ENCODE data around the gene IL17RD.

DNA sequence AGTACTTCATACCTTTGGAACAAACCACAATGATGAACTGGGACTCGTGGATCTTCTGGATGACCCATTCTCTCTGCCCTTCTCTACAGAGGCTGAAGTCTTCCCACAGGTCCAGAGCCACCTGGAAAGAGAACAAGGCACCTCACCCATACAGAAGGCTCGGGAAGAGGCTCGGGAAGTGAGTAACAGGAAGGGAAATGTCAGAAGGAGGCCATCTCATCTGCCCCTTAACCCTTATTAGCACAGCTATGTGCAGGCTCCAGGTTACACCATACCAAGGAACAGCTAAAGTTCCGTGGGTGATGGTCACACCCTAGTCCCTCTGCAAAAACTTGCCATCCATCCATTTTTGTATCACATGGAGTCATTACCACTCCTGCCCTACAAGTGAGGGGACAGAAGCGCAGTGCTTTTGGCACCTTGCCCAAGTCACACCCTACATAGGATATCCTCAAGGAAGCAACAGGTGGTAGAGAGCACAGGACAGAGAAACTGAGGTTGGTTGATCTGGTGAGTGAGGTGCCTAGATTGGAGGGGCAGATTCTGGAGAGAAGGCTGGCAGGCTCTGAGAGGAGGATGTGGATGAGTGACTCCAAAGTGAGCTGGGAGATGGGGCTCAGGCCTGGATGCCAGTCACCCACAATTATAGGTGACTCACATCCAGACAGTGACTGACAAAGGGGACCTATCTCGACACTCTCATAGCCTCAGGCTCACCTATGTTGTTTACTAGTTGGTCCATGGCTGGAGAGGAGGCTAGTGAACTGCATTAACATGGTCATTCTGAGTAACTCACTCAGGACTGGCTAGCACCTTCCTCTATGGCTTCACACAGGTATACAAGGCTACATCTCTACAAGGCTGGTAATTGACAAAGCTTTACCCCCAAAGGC, 66.5 kb downstream of the IL17RD start:
- TF ChIP-seq, protein P1, sequence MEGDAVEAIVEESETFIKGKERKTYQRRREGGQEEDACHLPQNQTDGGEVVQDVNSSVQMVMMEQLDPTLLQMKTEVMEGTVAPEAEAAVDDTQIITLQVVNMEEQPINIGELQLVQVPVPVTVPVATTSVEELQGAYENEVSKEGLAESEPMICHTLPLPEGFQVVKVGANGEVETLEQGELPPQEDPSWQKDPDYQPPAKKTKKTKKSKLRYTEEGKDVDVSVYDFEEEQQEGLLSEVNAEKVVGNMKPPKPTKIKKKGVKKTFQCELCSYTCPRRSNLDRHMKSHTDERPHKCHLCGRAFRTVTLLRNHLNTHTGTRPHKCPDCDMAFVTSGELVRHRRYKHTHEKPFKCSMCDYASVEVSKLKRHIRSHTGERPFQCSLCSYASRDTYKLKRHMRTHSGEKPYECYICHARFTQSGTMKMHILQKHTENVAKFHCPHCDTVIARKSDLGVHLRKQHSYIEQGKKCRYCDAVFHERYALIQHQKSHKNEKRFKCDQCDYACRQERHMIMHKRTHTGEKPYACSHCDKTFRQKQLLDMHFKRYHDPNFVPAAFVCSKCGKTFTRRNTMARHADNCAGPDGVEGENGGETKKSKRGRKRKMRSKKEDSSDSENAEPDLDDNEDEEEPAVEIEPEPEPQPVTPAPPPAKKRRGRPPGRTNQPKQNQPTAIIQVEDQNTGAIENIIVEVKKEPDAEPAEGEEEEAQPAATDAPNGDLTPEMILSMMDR (conservative IDR thresholded peaks at IDR 0.05 in 1 of 2, IDR thresholded peaks at IDR 0.05 in 1 of 2; ENCODE audit: extremely low read depth in 1 of 2, insufficient read depth in 1 of 2, low read depth in 1 of 2, low read length in 2 of 2): no peak
- TF ChIP-seq EZH2 (IDR thresholded peaks at IDR 0.05; ENCODE audit: borderline replicate concordance, low read length): no peak

All from mammary epithelial cell (primary cell).